GM13976 (cell line): ENCODE results near the gene MYO5B.

Experiments
- DNase-seq: peaks from one replicate; pipeline ENCODE4 v3.0.0; 2012; ENCODE audit warnings: low spot score
- in situ Hi-C: fragments of 300-500 bp; cut with MboI; formaldehyde crosslinking; loops from one replicate; pipeline ENCODE4 v1.12.0; 2022; ENCODE audit warnings: low sequenced_read_pairs, mixed read lengths, inconsistent platforms; ENCODE audit not compliant: unreplicated experiment
- TF ChIP-seq, protein P1 (sequence below): IDR thresholded peaks from 2 replicates; pipeline ENCODE4 v1.5.1; 2012; ENCODE audit warnings: borderline replicate concordance, mild to moderate bottlenecking; ENCODE audit not compliant: insufficient read depth; ENCODE audit errors: extremely low read depth, missing control alignments, control extremely low read depth

The MYO5B gene

GRCh38 chr18:49905771-49906170 is 289.2 kb downstream of the MYO5B start:
- TF ChIP-seq, protein P1, sequence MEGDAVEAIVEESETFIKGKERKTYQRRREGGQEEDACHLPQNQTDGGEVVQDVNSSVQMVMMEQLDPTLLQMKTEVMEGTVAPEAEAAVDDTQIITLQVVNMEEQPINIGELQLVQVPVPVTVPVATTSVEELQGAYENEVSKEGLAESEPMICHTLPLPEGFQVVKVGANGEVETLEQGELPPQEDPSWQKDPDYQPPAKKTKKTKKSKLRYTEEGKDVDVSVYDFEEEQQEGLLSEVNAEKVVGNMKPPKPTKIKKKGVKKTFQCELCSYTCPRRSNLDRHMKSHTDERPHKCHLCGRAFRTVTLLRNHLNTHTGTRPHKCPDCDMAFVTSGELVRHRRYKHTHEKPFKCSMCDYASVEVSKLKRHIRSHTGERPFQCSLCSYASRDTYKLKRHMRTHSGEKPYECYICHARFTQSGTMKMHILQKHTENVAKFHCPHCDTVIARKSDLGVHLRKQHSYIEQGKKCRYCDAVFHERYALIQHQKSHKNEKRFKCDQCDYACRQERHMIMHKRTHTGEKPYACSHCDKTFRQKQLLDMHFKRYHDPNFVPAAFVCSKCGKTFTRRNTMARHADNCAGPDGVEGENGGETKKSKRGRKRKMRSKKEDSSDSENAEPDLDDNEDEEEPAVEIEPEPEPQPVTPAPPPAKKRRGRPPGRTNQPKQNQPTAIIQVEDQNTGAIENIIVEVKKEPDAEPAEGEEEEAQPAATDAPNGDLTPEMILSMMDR, result no peak
- no peak for DNase-seq
- in situ Hi-C loops, result no loop called here

GRCh38 chr18:49904871-49905555 is 289.9 kb downstream of the MYO5B start:
- no peak for DNase-seq
- TF ChIP-seq, protein P1, result no peak
- in situ Hi-C loops, result no loop called here

DNA sequence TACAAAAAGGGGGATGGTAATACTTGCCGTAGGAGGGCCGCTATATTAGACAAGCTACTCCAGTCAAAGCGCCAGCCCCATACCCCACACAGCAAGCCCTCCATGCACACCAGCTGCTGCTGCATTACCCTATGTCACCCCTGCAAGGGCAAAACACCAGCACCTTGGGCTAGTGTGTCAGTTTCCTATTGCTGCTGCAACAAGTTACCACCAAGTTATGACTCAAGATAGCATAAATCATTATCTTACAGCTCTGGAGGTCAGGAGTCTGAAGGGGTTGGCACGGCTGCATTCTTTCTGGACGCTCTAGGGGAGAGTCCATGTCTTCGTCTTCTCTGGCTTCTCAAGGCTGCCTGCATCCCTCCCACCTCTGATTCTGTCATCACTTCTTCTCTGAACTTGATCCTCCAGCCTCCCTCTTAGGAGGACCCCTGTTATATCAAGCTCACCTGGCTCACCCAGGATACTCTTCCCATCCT is 293.0 kb downstream of the MYO5B start:
- no peak for DNase-seq
- in situ Hi-C loops, result no loop called here
- TF ChIP-seq, protein P1, result no peak

DNA sequence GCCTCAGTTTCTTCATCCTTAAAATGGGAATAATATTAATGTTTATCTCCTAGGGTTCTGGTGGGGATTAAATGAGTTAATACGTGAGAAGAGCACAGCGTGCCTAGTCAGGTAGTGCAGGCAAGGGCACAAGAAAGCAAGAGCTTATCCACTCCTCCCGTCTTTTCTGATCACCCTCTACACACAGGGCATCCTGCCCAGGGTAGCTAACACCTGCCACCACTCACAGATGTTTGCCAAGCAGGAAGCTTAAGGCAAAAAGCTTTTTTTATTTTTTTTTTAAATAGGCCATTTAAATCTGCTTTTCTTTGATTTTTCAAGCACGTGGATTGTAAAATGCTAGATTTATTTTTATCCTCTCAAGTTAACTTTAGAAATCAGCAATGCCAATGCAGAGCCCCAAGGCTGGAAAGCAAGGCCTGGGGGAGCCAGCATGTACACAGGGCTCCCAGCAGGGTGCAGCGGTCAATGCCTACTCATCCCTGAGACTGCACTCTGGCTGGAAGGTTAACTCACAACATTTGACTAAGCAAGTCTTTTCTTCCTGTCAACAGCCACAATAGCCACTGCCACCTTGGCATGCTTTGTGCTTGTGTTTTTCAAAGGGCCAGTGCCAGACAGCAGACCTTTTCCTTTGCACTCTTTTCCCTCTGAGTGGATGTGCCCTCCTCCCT is 295.2 kb downstream of the MYO5B start:
- no peak for DNase-seq
- TF ChIP-seq, protein P1, result no peak
- in situ Hi-C loops, result no loop called here

DNA sequence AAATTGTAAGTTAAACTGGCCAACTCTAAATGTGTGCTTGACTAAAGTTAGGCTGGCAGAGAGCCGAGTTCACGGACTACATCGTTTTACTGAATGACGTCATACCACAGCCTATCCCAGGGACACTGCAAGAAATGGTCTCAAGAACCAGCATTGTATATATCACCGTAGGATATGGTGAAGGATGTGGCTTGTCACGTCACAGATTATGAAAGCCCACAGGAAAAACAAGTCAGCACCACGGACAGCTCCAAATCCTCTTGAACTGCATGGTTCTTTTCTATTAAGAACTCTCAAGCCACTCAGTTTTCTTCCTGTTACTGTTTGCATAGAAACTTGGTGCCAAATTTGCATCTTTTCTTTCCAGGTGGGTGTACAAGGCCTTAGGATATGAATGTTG is 296.5 kb downstream of the MYO5B start:
- peak; percentile 61 for DNase-seq
- TF ChIP-seq, protein P1, result no peak
- in situ Hi-C loops, result no loop called here

DNA sequence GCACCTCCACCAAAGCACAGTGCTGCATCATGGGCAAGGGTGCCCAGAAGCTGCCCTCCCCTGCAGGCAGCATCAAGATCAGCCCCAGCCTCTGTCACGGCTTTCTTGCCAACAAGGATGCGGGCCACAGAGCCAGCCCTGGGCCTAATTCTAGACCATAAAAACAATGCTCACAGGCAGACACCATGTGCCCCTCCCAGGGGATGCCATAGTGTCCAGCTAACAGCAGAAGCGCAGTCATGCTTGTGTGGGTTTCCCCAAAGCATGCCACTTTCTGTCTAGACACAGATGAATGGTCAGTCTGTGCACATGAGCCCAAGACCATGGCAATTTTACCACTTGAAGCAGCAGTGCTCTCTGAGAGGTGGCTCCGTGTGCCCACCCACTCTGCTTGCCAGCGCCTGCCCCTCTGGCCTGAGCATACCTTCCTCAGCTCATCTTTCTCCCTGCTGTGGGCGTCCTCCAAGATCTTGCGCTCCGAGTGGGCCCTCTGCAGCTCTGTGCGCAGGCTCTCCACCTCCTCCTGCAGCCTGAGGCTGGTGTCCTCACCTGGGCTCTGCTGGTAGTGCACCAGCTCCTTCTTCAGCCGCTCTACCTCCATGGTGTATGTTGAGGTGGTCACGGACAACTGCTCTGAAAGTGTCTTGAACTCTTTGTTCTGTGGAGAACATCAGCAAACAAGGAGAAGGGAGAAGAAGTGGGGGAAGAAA is 300.3 kb downstream of the MYO5B start:
- in situ Hi-C loops, result no loop called here
- no peak for DNase-seq
- TF ChIP-seq, protein P1, result no peak
